Measurements from ENCODE around the gene NR2F6.

The NR2F6 gene

DNA sequence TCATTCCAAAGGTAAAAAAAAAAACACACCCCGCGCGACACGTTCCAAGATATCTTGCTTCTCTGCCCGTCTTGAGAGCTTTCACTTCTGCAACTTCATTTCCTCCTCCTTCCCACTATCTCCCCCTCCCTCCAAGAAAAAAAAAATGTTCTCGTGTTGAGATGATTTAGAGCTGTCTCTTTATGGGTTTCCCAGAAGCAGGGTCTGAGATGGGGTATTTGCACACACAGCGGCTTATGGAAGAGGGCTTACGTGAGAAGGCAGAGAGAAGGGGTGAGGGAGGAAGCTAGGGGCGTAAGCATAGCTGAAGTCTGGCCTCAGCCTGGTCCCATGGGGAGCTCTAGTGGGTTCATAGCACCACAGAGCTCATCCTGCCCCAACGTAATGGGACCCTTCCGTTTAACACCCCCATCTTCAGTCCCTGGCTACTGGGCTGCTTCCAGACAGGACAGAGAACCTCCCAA is 61.8 kb downstream of the NR2F6 start:
- CTCF ChIA-PET: interaction anchor here (0.7 kb wide), 1 partner anchor 292 kb away, joined by 6 read pairs; no protein-coding TSS in a partner anchor

DNA sequence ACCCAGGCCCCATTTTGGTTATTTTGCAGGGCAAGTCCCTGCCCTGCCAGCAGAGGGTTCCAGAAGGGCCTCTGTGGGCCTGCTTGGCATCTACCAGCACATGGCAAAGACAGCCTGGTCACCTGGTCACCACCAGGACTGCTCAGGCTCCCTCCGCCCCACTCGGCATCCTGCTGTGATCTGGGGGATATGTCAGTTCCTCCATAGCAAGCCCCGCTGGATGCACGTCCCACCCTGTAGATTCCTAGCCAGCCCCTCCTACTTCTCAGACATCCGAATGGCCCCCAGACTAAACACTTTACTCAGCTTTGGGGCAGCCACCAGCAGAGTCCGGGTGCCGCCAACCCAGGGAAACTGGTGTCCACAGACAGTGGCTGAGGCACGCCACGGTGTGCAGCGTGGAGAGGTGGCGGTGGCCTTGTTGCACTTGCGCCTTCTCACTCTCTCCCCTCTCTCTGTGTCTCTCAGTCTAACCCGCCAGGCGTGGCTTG is 62.4 kb downstream of the NR2F6 start:
- H3K4me1 ChIP-seq (ENCODE audit: control insufficient read depth, insufficient read depth, low read length): no peaks in the 10 kb centered on the region
- no peak for TF ChIP-seq WT1 (tag by site-specific recombination; IDR thresholded peaks at IDR 0.05)
- no peak for TF ChIP-seq ZNF501 (tag by site-specific recombination; IDR thresholded peaks at IDR 0.05)
- TF ChIP-seq ZNF114 (tag by site-specific recombination; IDR thresholded peaks at IDR 0.05): no peak
- no peak for TF ChIP-seq SETDB1 (IDR thresholded peaks at IDR 0.05; ENCODE audit: insufficient read length, low read length)
- no peak for TF ChIP-seq ZNF658 (tag by site-specific recombination; IDR thresholded peaks at IDR 0.05)
- TF ChIP-seq ZBTB20 (tag by site-specific recombination; IDR thresholded peaks at IDR 0.05): no peak
- ChIA-PET CTCF (no interaction called here), POLR2A (interaction anchor here (0.6 kb wide), 1 partner anchor 551 kb away, joined by 6 read pairs; no protein-coding TSS in a partner anchor)
- H3K36me3 ChIP-seq (ENCODE audit: control insufficient read depth in 2 of 2, insufficient read depth in 1 of 2, low read length in 2 of 2): peaks cover 3 to 33% of the 10 kb centered on the region in 2 experiments; a peak in 2 of 3 replicates
- no peak overlapping the region for H3K27ac ChIP-seq (ENCODE audit: extremely low read depth, low read depth, low read length)
- no peaks in the 10 kb centered on the region for H3K9me3 ChIP-seq (ENCODE audit: control insufficient read depth, insufficient read depth, low read depth, low read length)
- no peak overlapping the region for H3K4me3 ChIP-seq (ENCODE audit: low read depth, low read length)

More for the DNA sequence above, 61.8 kb downstream of the NR2F6 start:
- POLR2A ChIA-PET: interaction anchor here (0.6 kb wide), 1 partner anchor 552 kb away, joined by 6 read pairs; no protein-coding TSS in a partner anchor
- H3K27ac ChIP-seq (ENCODE audit: extremely low read depth, low read depth, low read length): no peak overlapping the region
- H3K4me3 ChIP-seq (ENCODE audit: low read depth, low read length): no peak overlapping the region
- TF ChIP-seq ZNF350 (tag by site-specific recombination; IDR thresholded peaks at IDR 0.05) (no peak), GLIS1 (tag by site-specific recombination; IDR thresholded peaks at IDR 0.05) (no peak)
- H3K36me3 ChIP-seq (ENCODE audit: control insufficient read depth in 2 of 2, insufficient read depth in 1 of 2, low read length in 2 of 2): peaks cover 3 to 30% of the 10 kb centered on the region in 2 experiments; a peak in 2 of 3 replicates
- no peaks in the 10 kb centered on the region for H3K4me1 ChIP-seq (ENCODE audit: control insufficient read depth, insufficient read depth, low read length)
- H3K9me3 ChIP-seq (ENCODE audit: control insufficient read depth, insufficient read depth, low read depth, low read length): no peaks in the 10 kb centered on the region

All from HEK293 (cell line).